ENCODE measurements around the gene TROAP. TPM values are rescaled to one million over a fixed set of nuclear protein-coding genes. Genes with fewer than 3 reads are reported as not detected.
"Not testable (repeated sequence)": the region's sequence is repeated elsewhere in the genome, so short reads cannot be mapped to it uniquely, and the experiment has no call there.

Gene TROAP
- total RNA-seq = 10 to 100 TPM; 56.6 to 59.7 TPM

GRCh38 chr12:49322708-49323523 is at the start of gene TROAP:
TSS of gene TROAP (plus strand) at chr12:49323255. CDS start at chr12:49323609, 354 bp downstream.
- Mint-ChIP-seq H3K4me3 (peak within 1 kb of the TSS; percentile 100), H3K27ac (peak within 1 kb of the TSS; percentile 95), H3K9me3 (no peaks in the 10 kb centered on the region), H3K27me3 (no peaks in the 10 kb centered on the region), H3K36me3 (peaks cover 18% of the 10 kb centered on the region), H3K4me1 (peaks cover 8% of the 10 kb centered on the region)
- DNase-seq = peak; percentile 97

- peaks cover 31% of the 10 kb centered on the region for H3K36me3 Mint-ChIP-seq
Observed at GRCh38 chr12:49273726-49274395, 49.2 kb upstream of the TROAP start.

GRCh38 chr12:49274396-49275069 is 48.5 kb upstream of the TROAP start:
- H3K27ac Mint-ChIP-seq = no peak overlapping the region
- no peak overlapping the region for H3K4me3 Mint-ChIP-seq
- H3K4me1 Mint-ChIP-seq = peaks cover 8% of the 10 kb centered on the region
- H3K36me3 Mint-ChIP-seq = peaks cover 25% of the 10 kb centered on the region
- no peaks in the 10 kb centered on the region for H3K9me3 Mint-ChIP-seq
- DNase-seq = no peak
- no peaks in the 10 kb centered on the region for H3K27me3 Mint-ChIP-seq

More at GRCh38 chr12:49273726-49274395, 49.2 kb upstream of the TROAP start:
- Mint-ChIP-seq H3K4me3 (no peak overlapping the region), H3K27me3 (no peaks in the 10 kb centered on the region), H3K4me1 (peaks cover 8% of the 10 kb centered on the region), H3K27ac (no peak overlapping the region), H3K9me3 (no peaks in the 10 kb centered on the region)
- no peak for DNase-seq

GRCh38 chr12:49276304-49277290 is 46.5 kb upstream of the TROAP start:
- Mint-ChIP-seq H3K36me3 (peaks cover 9% of the 10 kb centered on the region), H3K27ac (no peak overlapping the region), H3K4me3 (no peak overlapping the region), H3K4me1 (peaks cover 2% of the 10 kb centered on the region), H3K27me3 (no peaks in the 10 kb centered on the region), H3K9me3 (no peaks in the 10 kb centered on the region)
- DNase-seq = no peak

GRCh38 chr12:49277466-49277865 is 45.6 kb upstream of the TROAP start:
- no peak overlapping the region for H3K4me3 Mint-ChIP-seq
- no peak overlapping the region for H3K27ac Mint-ChIP-seq
- DNase-seq = no peak
- H3K27me3 Mint-ChIP-seq = peaks cover 6% of the 10 kb centered on the region
- H3K36me3 Mint-ChIP-seq = peaks cover 9% of the 10 kb centered on the region
- peaks cover 2% of the 10 kb centered on the region for H3K4me1 Mint-ChIP-seq
- H3K9me3 Mint-ChIP-seq = no peaks in the 10 kb centered on the region

- Mint-ChIP-seq H3K27ac (no peak overlapping the region), H3K9me3 (no peaks in the 10 kb centered on the region), H3K27me3 (peaks cover 17% of the 10 kb centered on the region), H3K36me3 (no peaks in the 10 kb centered on the region), H3K4me3 (no peak overlapping the region), H3K4me1 (no peaks in the 10 kb centered on the region)
- no peak for DNase-seq
Observed at GRCh38 chr12:49279706-49280159, 43.3 kb upstream of the TROAP start.

GRCh38 chr12:49280545-49280944 is 42.5 kb upstream of the TROAP start:
- H3K4me1 Mint-ChIP-seq = not testable (repeated sequence)

GRCh38 chr12:49282302-49282701 is 40.8 kb upstream of the TROAP start:
- H3K9me3 Mint-ChIP-seq = no peaks in the 10 kb centered on the region
- peaks cover 23% of the 10 kb centered on the region for H3K27me3 Mint-ChIP-seq
- DNase-seq = no peak
- no peak overlapping the region for H3K27ac Mint-ChIP-seq
- H3K36me3 Mint-ChIP-seq = no peaks in the 10 kb centered on the region
- no peaks in the 10 kb centered on the region for H3K4me1 Mint-ChIP-seq
- no peak overlapping the region for H3K4me3 Mint-ChIP-seq

More at GRCh38 chr12:49280545-49280944, 42.5 kb upstream of the TROAP start:
- not testable (repeated sequence) for H3K9me3 Mint-ChIP-seq, H3K27ac Mint-ChIP-seq, DNase-seq, H3K36me3 Mint-ChIP-seq, H3K4me3 Mint-ChIP-seq
- H3K27me3 Mint-ChIP-seq = peaks cover 17% of the 10 kb centered on the region

GRCh38 chr12:49282740-49283375 is 40.2 kb upstream of the TROAP start:
- not testable (repeated sequence) for H3K4me3 Mint-ChIP-seq, H3K9me3 Mint-ChIP-seq, H3K27ac Mint-ChIP-seq, H3K4me1 Mint-ChIP-seq, DNase-seq, H3K36me3 Mint-ChIP-seq
- H3K27me3 Mint-ChIP-seq = peaks cover 29% of the 10 kb centered on the region

- Mint-ChIP-seq H3K4me3 (no peak overlapping the region), H3K36me3 (no peaks in the 10 kb centered on the region), H3K27me3 (peaks cover 37% of the 10 kb centered on the region), H3K4me1 (no peaks in the 10 kb centered on the region), H3K9me3 (no peaks in the 10 kb centered on the region), H3K27ac (no peak overlapping the region)
- DNase-seq = no peak
Observed at GRCh38 chr12:49283541-49284429, 39.3 kb upstream of the TROAP start.

GRCh38 chr12:49284672-49285071 is 38.4 kb upstream of the TROAP start:
- no peak overlapping the region for H3K27ac Mint-ChIP-seq
- no peak overlapping the region for H3K4me3 Mint-ChIP-seq
- H3K4me1 Mint-ChIP-seq = no peaks in the 10 kb centered on the region
- no peak for DNase-seq
- no peaks in the 10 kb centered on the region for H3K36me3 Mint-ChIP-seq
- H3K9me3 Mint-ChIP-seq = no peaks in the 10 kb centered on the region
- peaks cover 37% of the 10 kb centered on the region for H3K27me3 Mint-ChIP-seq

- no peak overlapping the region for H3K4me3 Mint-ChIP-seq
- no peak for DNase-seq
- no peak overlapping the region for H3K27ac Mint-ChIP-seq
- H3K27me3 Mint-ChIP-seq = peaks cover 34% of the 10 kb centered on the region
- H3K36me3 Mint-ChIP-seq = no peaks in the 10 kb centered on the region
- no peaks in the 10 kb centered on the region for H3K4me1 Mint-ChIP-seq
- H3K9me3 Mint-ChIP-seq = no peaks in the 10 kb centered on the region
Observed at GRCh38 chr12:49287876-49288275, 35.2 kb upstream of the TROAP start.

- Mint-ChIP-seq H3K36me3 (no peaks in the 10 kb centered on the region), H3K27ac (no peak overlapping the region), H3K4me1 (no peaks in the 10 kb centered on the region), H3K27me3 (peaks cover 34% of the 10 kb centered on the region), H3K4me3 (no peak overlapping the region), H3K9me3 (no peaks in the 10 kb centered on the region)
- peak; percentile 57 for DNase-seq
Observed at GRCh38 chr12:49288412-49288853, 34.6 kb upstream of the TROAP start.
